Measurements from ENCODE around the gene ADIPOR2. TPM values are rescaled to one million over a fixed set of nuclear protein-coding genes. Genes with fewer than 3 reads are reported as not detected.

ADIPOR2 gene
- total RNA-seq, 1 donor from 2014 or later = 40.5 TPM

GRCh38 chr12:1749019-1749418 lies 58.1 kb downstream of the ADIPOR2 start:
- peaks cover 15% of the 10 kb centered on the region for H3K4me1 ChIP-seq
- DNase-seq = no peak
- intact Hi-C loops (cut with micrococcal nuclease) = no loop called here
- no peak overlapping the region for H3K4me3 ChIP-seq
- TF ChIP-seq CTCF (IDR thresholded peaks at IDR 0.05; ENCODE audit: borderline replicate concordance) = no peak
- H3K27me3 ChIP-seq (ENCODE audit: low read depth) = no peaks in the 10 kb centered on the region
- peaks cover 16% of the 10 kb centered on the region for H3K9me3 ChIP-seq (replicated peaks)
- H3K27ac ChIP-seq (replicated peaks) = no peak overlapping the region
- no peaks in the 10 kb centered on the region for H3K36me3 ChIP-seq

GRCh38 chr12:1750300-1750699 lies 59.4 kb downstream of the ADIPOR2 start:
- H3K4me1 ChIP-seq = peaks cover 13% of the 10 kb centered on the region
- H3K36me3 ChIP-seq = peaks cover 12% of the 10 kb centered on the region
- H3K9me3 ChIP-seq (replicated peaks) = peaks cover 16% of the 10 kb centered on the region
- intact Hi-C loops (cut with micrococcal nuclease) = no loop called here
- TF ChIP-seq CTCF (IDR thresholded peaks at IDR 0.05; ENCODE audit: borderline replicate concordance) = no peak
- H3K27me3 ChIP-seq (ENCODE audit: low read depth) = no peaks in the 10 kb centered on the region
- DNase-seq = no peak
- no peak overlapping the region for H3K27ac ChIP-seq (replicated peaks)
- no peak overlapping the region for H3K4me3 ChIP-seq

GRCh38 chr12:1758376-1758775 lies 67.5 kb downstream of the ADIPOR2 start:
- intact Hi-C loops (cut with micrococcal nuclease) = no loop called here
- no peak overlapping the region for H3K27ac ChIP-seq (replicated peaks)
- peaks cover 21% of the 10 kb centered on the region for H3K4me1 ChIP-seq
- no peak for DNase-seq
- no peaks in the 10 kb centered on the region for H3K9me3 ChIP-seq (replicated peaks)
- no peaks in the 10 kb centered on the region for H3K27me3 ChIP-seq (ENCODE audit: low read depth)
- no peak overlapping the region for H3K4me3 ChIP-seq
- peaks cover 36% of the 10 kb centered on the region for H3K36me3 ChIP-seq
- TF ChIP-seq CTCF (IDR thresholded peaks at IDR 0.05; ENCODE audit: borderline replicate concordance) = no peak

DNA sequence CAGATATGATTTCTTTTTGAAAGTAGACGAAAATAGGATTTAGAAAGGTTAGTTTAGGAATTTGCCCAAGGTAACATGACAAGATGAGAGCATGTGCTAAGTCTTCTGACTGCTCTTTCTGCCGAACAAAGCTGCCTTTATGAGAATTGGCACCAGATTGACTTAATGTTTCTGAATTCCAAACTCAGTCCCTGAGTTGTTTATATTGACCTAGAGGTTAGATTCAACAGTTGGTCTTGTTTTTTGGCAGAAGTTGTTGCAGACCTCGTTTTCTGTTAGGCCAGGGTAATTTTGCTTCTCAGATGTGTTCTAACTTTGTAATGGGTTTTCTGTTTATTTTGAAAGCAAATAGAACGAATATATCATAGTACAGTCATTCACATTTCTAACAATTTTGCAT lies 68.0 kb downstream of the ADIPOR2 start:
- DNase-seq = no peak
- no peak overlapping the region for H3K4me3 ChIP-seq
- no peaks in the 10 kb centered on the region for H3K27me3 ChIP-seq (ENCODE audit: low read depth)
- no peak overlapping the region for H3K27ac ChIP-seq (replicated peaks)
- no peaks in the 10 kb centered on the region for H3K9me3 ChIP-seq (replicated peaks)
- intact Hi-C loops (cut with micrococcal nuclease) = no loop called here
- H3K4me1 ChIP-seq = peaks cover 21% of the 10 kb centered on the region
- no peak for TF ChIP-seq CTCF (IDR thresholded peaks at IDR 0.05; ENCODE audit: borderline replicate concordance)
- peaks cover 36% of the 10 kb centered on the region for H3K36me3 ChIP-seq

DNA sequence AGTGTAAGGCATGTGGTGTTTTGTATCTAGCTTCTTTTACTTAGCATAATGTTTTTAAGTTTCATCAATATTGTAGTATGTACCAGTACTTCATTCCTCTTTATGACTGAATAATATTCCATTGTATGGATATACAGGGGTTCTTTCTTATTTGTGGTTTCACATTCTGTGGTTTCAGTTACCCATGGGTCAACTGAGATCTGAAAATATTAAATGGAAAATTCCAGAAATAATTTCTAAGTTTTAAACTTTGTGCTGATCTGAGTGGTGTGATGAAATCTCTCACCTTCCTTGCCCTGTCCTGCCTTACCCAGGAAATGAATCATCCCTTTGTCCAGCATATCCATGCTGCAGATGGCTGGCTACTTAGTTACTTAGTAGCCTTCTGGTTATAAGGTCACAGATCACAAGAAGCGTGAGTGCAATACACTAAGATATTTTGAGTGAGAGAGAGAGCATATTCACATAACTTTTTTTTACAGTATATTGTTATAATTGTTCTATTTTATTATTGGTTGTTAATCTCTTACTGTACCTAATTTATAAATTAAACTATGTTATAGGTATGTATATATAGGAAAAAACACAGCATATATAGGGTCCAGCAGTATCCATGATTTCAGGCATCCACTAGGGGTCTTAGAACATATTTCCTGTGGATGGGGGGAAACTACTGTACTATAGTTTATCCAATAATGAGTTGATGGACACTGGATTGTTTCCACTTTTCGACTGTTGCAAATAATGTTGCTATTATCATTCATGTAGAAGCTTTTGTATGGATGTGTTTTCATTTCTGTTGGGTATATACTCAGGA lies 69.9 kb downstream of the ADIPOR2 start:
- Histone ChIP-seq H3K27me3 (ENCODE audit: low read depth) (no peaks in the 10 kb centered on the region), H3K9me3 (replicated peaks) (no peaks in the 10 kb centered on the region), H3K27ac (replicated peaks) (no peak overlapping the region), H3K4me1 (peaks cover 21% of the 10 kb centered on the region), H3K4me3 (no peak overlapping the region), H3K36me3 (peaks cover 21% of the 10 kb centered on the region)
- no peak for DNase-seq
- intact Hi-C loops (cut with micrococcal nuclease) = no loop called here
- TF ChIP-seq CTCF (IDR thresholded peaks at IDR 0.05; ENCODE audit: borderline replicate concordance) = no peak
